Cardiac septum (tissue), 1 donor: ENCODE data around the gene TM2D3. TPM values are rescaled to one million over a fixed set of nuclear protein-coding genes. Genes with fewer than 3 reads are reported as not detected.
"Not testable (repeated sequence)": the region's sequence is repeated elsewhere in the genome, so short reads cannot be mapped to it uniquely, and the experiment has no call there.

Experiments
- DNase-seq: peaks from one replicate; pipeline ENCODE4 v3.0.0-alpha.2; 2020; ENCODE audit warnings: low spot score
- intact Hi-C: fragments of 100-400 bp; cut with DNase I; formaldehyde crosslinking; loops from one replicate; pipeline ENCODE4 v1.14.0; 2022
- total RNA-seq: library from RNA; stranded (reverse); fragmentation: NEBNext Ultra II Directional; extraction: Animal tissue kit (Norgen Biotek cat#: 25700); gene quantifications from one replicate; pipeline ENCODE4 v1.2.1, GENCODE V29; 2021
- donor health status: DM: no; HTN: no; CAD: no.

The TM2D3 gene
- total RNA-seq, 1 donor from 2014 or later: 45.0 TPM

GRCh38 chr15:101635944-101636727 is 16.0 kb downstream of the TM2D3 start:
- DNase-seq: no peak
- intact Hi-C loops: loop anchor here (10.0 kb wide), 1 partner anchor 131 kb away; no protein-coding TSS in a partner anchor

GRCh38 chr15:101633356-101633755 is 18.8 kb downstream of the TM2D3 start:
- intact Hi-C loops: loop anchor here (10.0 kb wide), 1 partner anchor 129 kb away; no protein-coding TSS in a partner anchor
- no peak for DNase-seq

GRCh38 chr15:101626729-101627128 is 25.5 kb downstream of the TM2D3 start:
- DNase-seq, intact Hi-C loops: not testable (repeated sequence)

- intact Hi-C loops: no loop called here
- no peak for DNase-seq
Observed at GRCh38 chr15:101625980-101626379, 26.2 kb downstream of the TM2D3 start.

- no peak for DNase-seq
- intact Hi-C loops: no loop called here
Observed at GRCh38 chr15:101625184-101625583, 27.0 kb downstream of the TM2D3 start.

GRCh38 chr15:101623367-101624304 is 28.5 kb downstream of the TM2D3 start:
- intact Hi-C loops: no loop called here
- no peak for DNase-seq

- intact Hi-C loops: no loop called here
- DNase-seq: no peak
Observed at GRCh38 chr15:101621961-101622360, 30.2 kb downstream of the TM2D3 start.

- DNase-seq: no peak
Observed at GRCh38 chr15:101620671-101621070, 31.5 kb downstream of the TM2D3 start.

GRCh38 chr15:101619615-101619865 is 32.6 kb downstream of the TM2D3 start:
- DNase-seq: no peak
- intact Hi-C loops: loop anchor here (5.0 kb wide), 1 partner anchor 167 kb away; no protein-coding TSS in a partner anchor

More at GRCh38 chr15:101620671-101621070, 31.5 kb downstream of the TM2D3 start:
- intact Hi-C loops: no loop called here

GRCh38 chr15:101618851-101619614 is 33.1 kb downstream of the TM2D3 start:
- intact Hi-C loops: loop anchor here (5.0 kb wide), 1 partner anchor 167 kb away; no protein-coding TSS in a partner anchor
- no peak for DNase-seq

- intact Hi-C loops: loop anchor here (5.0 kb wide), 1 partner anchor 166 kb away; no protein-coding TSS in a partner anchor
- DNase-seq: no peak
Observed at GRCh38 chr15:101618076-101618475, 34.1 kb downstream of the TM2D3 start.

- peak; percentile 67 for DNase-seq
- intact Hi-C loops: loop anchor here (5.0 kb wide), 1 partner anchor 165 kb away; no protein-coding TSS in a partner anchor
Observed at GRCh38 chr15:101617390-101617965, 34.7 kb downstream of the TM2D3 start.

- DNase-seq: peak; percentile 77
- intact Hi-C loops: loop anchor here (5.0 kb wide), 1 partner anchor 164 kb away; no protein-coding TSS in a partner anchor
Observed at GRCh38 chr15:101615986-101616848, 36.0 kb downstream of the TM2D3 start.

- DNase-seq: no peak
- intact Hi-C loops: loop anchor here (5.0 kb wide), 1 partner anchor 163 kb away; no protein-coding TSS in a partner anchor
Observed at GRCh38 chr15:101615414-101615985, 36.7 kb downstream of the TM2D3 start.

GRCh38 chr15:101614761-101615160 is 37.4 kb downstream of the TM2D3 start:
- DNase-seq: no peak
- intact Hi-C loops: loop anchor here (5.0 kb wide), 1 partner anchor 162 kb away; no protein-coding TSS in a partner anchor

GRCh38 chr15:101614001-101614585 is 38.1 kb downstream of the TM2D3 start:
- DNase-seq: no peak
- intact Hi-C loops: no loop called here
